Chondrocyte (in vitro differentiated cells): ENCODE measurements around the gene SRGAP1. TPM values are rescaled to one million over a fixed set of nuclear protein-coding genes. Genes with fewer than 3 reads are reported as not detected.
A peak's percentile ranks its signal among the peaks of the same experiment; 100 is the strongest.

Experiments used
- DNase-seq: peaks from one replicate; pipeline ENCODE4 v3.0.0; 2021; ENCODE audit warnings: mixed read lengths, low spot score
- H3K27ac Mint-ChIP-seq: one replicate; pipeline ENCODE4 v1.8.0; 2021; ENCODE audit warnings: mild to moderate bottlenecking, moderate library complexity, mixed read lengths; ENCODE audit not compliant: unreplicated experiment
- H3K27me3 Mint-ChIP-seq: 2 replicates; pipeline ENCODE4 v1.8.0; 2021; ENCODE audit warnings: low read depth, mixed read lengths
- H3K36me3 Mint-ChIP-seq: 2 replicates; pipeline ENCODE4 v1.8.0; 2021; ENCODE audit warnings: low read depth, mixed read lengths
- H3K4me1 Mint-ChIP-seq: 2 replicates; pipeline ENCODE4 v1.8.0; 2021; ENCODE audit warnings: low read depth, mild to moderate bottlenecking, mixed read lengths
- H3K4me3 Mint-ChIP-seq: one replicate; pipeline ENCODE4 v1.8.0; 2021; ENCODE audit warnings: mild to moderate bottlenecking, moderate library complexity, mixed read lengths; ENCODE audit not compliant: unreplicated experiment
- H3K9me3 Mint-ChIP-seq: 2 replicates; pipeline ENCODE4 v1.8.0; 2021; ENCODE audit warnings: low read depth, mixed read lengths
- CTCF ChIP-seq: fragments of 200-600 bp; sonication (generic); IDR thresholded peaks from 2 replicates; pipeline ENCODE4 v1.5.0; 2021; ENCODE audit warnings: antibody characterized with exemption, mild to moderate bottlenecking, moderate library complexity
- total RNA-seq: library from RNA; stranded (reverse); gene quantifications from 3 replicates; pipeline ENCODE4 v1.2.1, GENCODE V29; 2021

SRGAP1 gene
- total RNA-seq, 1 donor from 2014 or later = 13.2 TPM

GRCh38 chr12:64034901-64035576 lies 190.5 kb downstream of the SRGAP1 start:
- Mint-ChIP-seq H3K4me3 (no peak overlapping the region), H3K4me1 (peaks cover 27% of the 10 kb centered on the region), H3K36me3 (peaks cover 2% of the 10 kb centered on the region), H3K27me3 (no peaks in the 10 kb centered on the region), H3K9me3 (no peaks in the 10 kb centered on the region), H3K27ac (no peak overlapping the region)
- DNase-seq = no peak
- no peak for TF ChIP-seq CTCF

- TF ChIP-seq CTCF = no peak
- H3K9me3 Mint-ChIP-seq = no peaks in the 10 kb centered on the region
- DNase-seq = no peak
- H3K27ac Mint-ChIP-seq = no peak overlapping the region
- peaks cover 2% of the 10 kb centered on the region for H3K36me3 Mint-ChIP-seq
- H3K4me1 Mint-ChIP-seq = peaks cover 24% of the 10 kb centered on the region
- H3K27me3 Mint-ChIP-seq = no peaks in the 10 kb centered on the region
- no peak overlapping the region for H3K4me3 Mint-ChIP-seq
Measured at GRCh38 chr12:64036414-64036813, 191.9 kb downstream of the SRGAP1 start.

GRCh38 chr12:64039281-64039871 lies 194.9 kb downstream of the SRGAP1 start:
- no peak overlapping the region for H3K4me3 Mint-ChIP-seq
- H3K36me3 Mint-ChIP-seq = peaks cover 2% of the 10 kb centered on the region
- H3K27me3 Mint-ChIP-seq = no peaks in the 10 kb centered on the region
- TF ChIP-seq CTCF = no peak
- DNase-seq = no peak
- peak overlapping the region; percentile 52 for H3K27ac Mint-ChIP-seq
- H3K4me1 Mint-ChIP-seq = peaks cover 36% of the 10 kb centered on the region
- no peaks in the 10 kb centered on the region for H3K9me3 Mint-ChIP-seq

- Mint-ChIP-seq H3K36me3 (peaks cover 8% of the 10 kb centered on the region), H3K4me3 (no peak overlapping the region), H3K4me1 (peaks cover 36% of the 10 kb centered on the region), H3K27me3 (no peaks in the 10 kb centered on the region), H3K27ac (peak overlapping the region; percentile 14), H3K9me3 (no peaks in the 10 kb centered on the region)
- DNase-seq = no peak
- no peak for TF ChIP-seq CTCF
Measured at GRCh38 chr12:64042911-64043310, 198.4 kb downstream of the SRGAP1 start.

- Mint-ChIP-seq H3K27me3 (no peaks in the 10 kb centered on the region), H3K4me3 (no peak overlapping the region), H3K9me3 (peaks cover 6% of the 10 kb centered on the region), H3K27ac (no peak overlapping the region), H3K4me1 (peaks cover 30% of the 10 kb centered on the region), H3K36me3 (peaks cover 17% of the 10 kb centered on the region)
- DNase-seq = no peak
- no peak for TF ChIP-seq CTCF
Measured at GRCh38 chr12:64044191-64044590, 199.7 kb downstream of the SRGAP1 start.
